ENCODE data around the gene EXD3. TPM values are rescaled to one million over a fixed set of nuclear protein-coding genes. Genes with fewer than 3 reads are reported as not detected.

Gene EXD3
- total RNA-seq, 1 donor from 2014 or later, result 24.5 TPM

GRCh38 chr9:137301081-137301947, 121.6 kb downstream of the EXD3 start:
- peak; percentile 74 for DNase-seq
- TF ChIP-seq CTCF (IDR thresholded peaks at IDR 0.05; ENCODE audit: partially characterized antibody, unreplicated experiment), result no peak
- Mint-ChIP-seq H3K27me3 (ENCODE audit: unreplicated experiment) (peaks cover 7% of the 10 kb centered on the region), H3K4me3 (ENCODE audit: unreplicated experiment) (peak overlapping the region; percentile 96), H3K27ac (ENCODE audit: unreplicated experiment) (no peak overlapping the region), H3K36me3 (ENCODE audit: unreplicated experiment) (no peaks in the 10 kb centered on the region), H3K9me3 (ENCODE audit: unreplicated experiment) (peaks cover 3% of the 10 kb centered on the region), H3K4me1 (ENCODE audit: low read depth, unreplicated experiment) (peaks cover 17% of the 10 kb centered on the region)

- H3K4me1 Mint-ChIP-seq (ENCODE audit: low read depth, unreplicated experiment), result peaks cover 17% of the 10 kb centered on the region
- peaks cover 3% of the 10 kb centered on the region for H3K9me3 Mint-ChIP-seq (ENCODE audit: unreplicated experiment)
- peak overlapping the region; percentile 96 for H3K4me3 Mint-ChIP-seq (ENCODE audit: unreplicated experiment)
- H3K27me3 Mint-ChIP-seq (ENCODE audit: unreplicated experiment), result peaks cover 7% of the 10 kb centered on the region
- peak; percentile 41 for DNase-seq
- H3K36me3 Mint-ChIP-seq (ENCODE audit: unreplicated experiment), result no peaks in the 10 kb centered on the region
- peak overlapping the region; percentile 76 for H3K27ac Mint-ChIP-seq (ENCODE audit: unreplicated experiment)
- no peak for TF ChIP-seq CTCF (IDR thresholded peaks at IDR 0.05; ENCODE audit: partially characterized antibody, unreplicated experiment)
Observed at GRCh38 chr9:137300567-137301080, 122.3 kb downstream of the EXD3 start.

GRCh38 chr9:137299938-137300337, 123.0 kb downstream of the EXD3 start:
- H3K27me3 Mint-ChIP-seq (ENCODE audit: unreplicated experiment), result peaks cover 7% of the 10 kb centered on the region
- TF ChIP-seq CTCF (IDR thresholded peaks at IDR 0.05; ENCODE audit: partially characterized antibody, unreplicated experiment), result no peak
- peak overlapping the region; percentile 96 for H3K4me3 Mint-ChIP-seq (ENCODE audit: unreplicated experiment)
- peak; percentile 16 for DNase-seq
- peaks cover 15% of the 10 kb centered on the region for H3K4me1 Mint-ChIP-seq (ENCODE audit: low read depth, unreplicated experiment)
- no peaks in the 10 kb centered on the region for H3K36me3 Mint-ChIP-seq (ENCODE audit: unreplicated experiment)
- H3K27ac Mint-ChIP-seq (ENCODE audit: unreplicated experiment), result peak overlapping the region; percentile 33
- peaks cover 3% of the 10 kb centered on the region for H3K9me3 Mint-ChIP-seq (ENCODE audit: unreplicated experiment)

- H3K4me3 Mint-ChIP-seq (ENCODE audit: unreplicated experiment), result peak overlapping the region; percentile 71
- H3K27ac Mint-ChIP-seq (ENCODE audit: unreplicated experiment), result no peak overlapping the region
- peaks cover 15% of the 10 kb centered on the region for H3K4me1 Mint-ChIP-seq (ENCODE audit: low read depth, unreplicated experiment)
- peak; percentile 45 for DNase-seq
- TF ChIP-seq CTCF (IDR thresholded peaks at IDR 0.05; ENCODE audit: partially characterized antibody, unreplicated experiment), result peak; percentile 27
- peaks cover 8% of the 10 kb centered on the region for H3K27me3 Mint-ChIP-seq (ENCODE audit: unreplicated experiment)
- H3K9me3 Mint-ChIP-seq (ENCODE audit: unreplicated experiment), result peaks cover 7% of the 10 kb centered on the region
- H3K36me3 Mint-ChIP-seq (ENCODE audit: unreplicated experiment), result no peaks in the 10 kb centered on the region
Observed at GRCh38 chr9:137299203-137299565, 123.8 kb downstream of the EXD3 start.

Data from glutamatergic neuron (in vitro differentiated cells).